Measurements from ENCODE around the gene PPP5C. TPM values are rescaled to one million over a fixed set of nuclear protein-coding genes. Genes with fewer than 3 reads are reported as not detected.

PPP5C gene
- total and polyA plus RNA-seq, 4 donors: 19.0 to 50.5 (median 28.3) TPM

- WGBS: 79% methylated on average over 2 of the region's 2 CpGs
Observed at GRCh38 chr19:46422344-46422743, 75.5 kb downstream of the PPP5C start.

GRCh38 chr19:46423188-46423587 lies 76.3 kb downstream of the PPP5C start:
- Histone ChIP-seq H3K36me3 (ENCODE audit: control insufficient read depth in 4 of 4, insufficient read depth in 3 of 4, low read depth in 1 of 4, low read length in 3 of 4) (no peaks in the 10 kb centered on the region), H3K9me3 (ENCODE audit: control insufficient read depth in 4 of 4, low read length in 3 of 4) (no peaks in the 10 kb centered on the region), H3K9ac (ENCODE audit: low read depth in 1 of 2, low read length in 2 of 2) (no peak overlapping the region), H3K4me3 (ENCODE audit: low read depth in 1 of 3, low read length in 3 of 3) (no peak overlapping the region), H3K27me3 (ENCODE audit: control insufficient read depth in 4 of 4, insufficient read depth in 4 of 4, low read length in 3 of 4) (peaks cover 0 to 2% (median 0%) of the 10 kb centered on the region in 4 donors), H3K4me1 (ENCODE audit: control insufficient read depth in 4 of 4, insufficient read depth in 4 of 4, low read length in 3 of 4) (peaks cover 4 to 10% (median 9%) of the 10 kb centered on the region in 4 donors), H3K27ac (ENCODE audit: low read depth in 1 of 2, low read length in 2 of 2) (no peak overlapping the region)
- DNase-seq (ENCODE audit: low spot score): no peak
- 78% methylated on average over 5 of the region's 5 CpGs for WGBS
- TF ChIP-seq ATF3 (IDR thresholded peaks at IDR 0.05) (no peak), YY1 (IDR thresholded peaks at IDR 0.05) (no peak), RAD21 (IDR thresholded peaks at IDR 0.05) (no peak), JUND (IDR thresholded peaks at IDR 0.05) (no peak)
- TF ChIP-seq, protein P1, sequence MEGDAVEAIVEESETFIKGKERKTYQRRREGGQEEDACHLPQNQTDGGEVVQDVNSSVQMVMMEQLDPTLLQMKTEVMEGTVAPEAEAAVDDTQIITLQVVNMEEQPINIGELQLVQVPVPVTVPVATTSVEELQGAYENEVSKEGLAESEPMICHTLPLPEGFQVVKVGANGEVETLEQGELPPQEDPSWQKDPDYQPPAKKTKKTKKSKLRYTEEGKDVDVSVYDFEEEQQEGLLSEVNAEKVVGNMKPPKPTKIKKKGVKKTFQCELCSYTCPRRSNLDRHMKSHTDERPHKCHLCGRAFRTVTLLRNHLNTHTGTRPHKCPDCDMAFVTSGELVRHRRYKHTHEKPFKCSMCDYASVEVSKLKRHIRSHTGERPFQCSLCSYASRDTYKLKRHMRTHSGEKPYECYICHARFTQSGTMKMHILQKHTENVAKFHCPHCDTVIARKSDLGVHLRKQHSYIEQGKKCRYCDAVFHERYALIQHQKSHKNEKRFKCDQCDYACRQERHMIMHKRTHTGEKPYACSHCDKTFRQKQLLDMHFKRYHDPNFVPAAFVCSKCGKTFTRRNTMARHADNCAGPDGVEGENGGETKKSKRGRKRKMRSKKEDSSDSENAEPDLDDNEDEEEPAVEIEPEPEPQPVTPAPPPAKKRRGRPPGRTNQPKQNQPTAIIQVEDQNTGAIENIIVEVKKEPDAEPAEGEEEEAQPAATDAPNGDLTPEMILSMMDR (IDR thresholded peaks at IDR 0.05; ENCODE audit: low read depth, low read length, missing input control): no peak

More at GRCh38 chr19:46422344-46422743, 75.5 kb downstream of the PPP5C start:
- no peaks in the 10 kb centered on the region for H3K36me3 ChIP-seq (ENCODE audit: control insufficient read depth in 4 of 4, insufficient read depth in 3 of 4, low read depth in 1 of 4, low read length in 3 of 4)
- peaks cover 4 to 10% (median 9%) of the 10 kb centered on the region in 4 donors for H3K4me1 ChIP-seq (ENCODE audit: control insufficient read depth in 4 of 4, insufficient read depth in 4 of 4, low read length in 3 of 4)
- no peak for DNase-seq (ENCODE audit: low spot score)
- H3K4me3 ChIP-seq (ENCODE audit: low read depth in 1 of 3, low read length in 3 of 3): no peak overlapping the region
- no peak for TF ChIP-seq ATF3 (IDR thresholded peaks at IDR 0.05)
- no peak for TF ChIP-seq GABPA (IDR thresholded peaks at IDR 0.05 in 1 of 2, conservative IDR thresholded peaks at IDR 0.05 in 1 of 2)
- no peaks in the 10 kb centered on the region for H3K9me3 ChIP-seq (ENCODE audit: control insufficient read depth in 4 of 4, low read length in 3 of 4)
- H3K9ac ChIP-seq (ENCODE audit: low read depth in 1 of 2, low read length in 2 of 2): no peak overlapping the region
- H3K27me3 ChIP-seq (ENCODE audit: control insufficient read depth in 4 of 4, insufficient read depth in 4 of 4, low read length in 3 of 4): peaks cover 0 to 2% (median 0%) of the 10 kb centered on the region in 4 donors
- no peak overlapping the region for H3K27ac ChIP-seq (ENCODE audit: low read depth in 1 of 2, low read length in 2 of 2)

DNA sequence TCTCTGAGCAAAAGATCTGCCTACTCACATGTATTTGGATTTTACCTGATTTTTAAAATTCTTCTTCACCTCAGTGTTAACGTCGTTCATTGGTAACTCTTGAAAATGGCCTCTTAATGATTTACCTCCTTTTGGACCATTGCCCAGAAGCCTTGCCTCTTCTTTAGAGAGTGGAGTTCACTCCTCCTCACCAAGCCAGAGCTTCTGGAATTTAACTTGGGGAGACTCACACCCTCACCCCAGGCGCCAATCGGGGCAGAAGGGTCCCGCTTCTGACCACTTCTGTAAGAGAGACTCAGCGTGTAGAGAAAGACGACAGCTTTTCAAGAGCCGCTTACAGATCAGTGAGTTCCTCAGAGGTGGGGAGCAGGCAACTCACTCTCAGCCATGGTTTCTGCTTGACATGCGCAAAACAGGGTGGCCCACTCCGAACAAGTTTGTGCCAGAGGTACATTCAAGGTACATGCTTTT lies 79.2 kb downstream of the PPP5C start:
- H3K9me3 ChIP-seq (ENCODE audit: control insufficient read depth in 4 of 4, low read length in 3 of 4): no peaks in the 10 kb centered on the region
- DNase-seq (ENCODE audit: low spot score): no peak
- peak overlapping the region in 1 of 2 donors; percentile 48 for H3K9ac ChIP-seq (ENCODE audit: low read depth in 1 of 2, low read length in 2 of 2)
- H3K27ac ChIP-seq (ENCODE audit: low read depth in 1 of 2, low read length in 2 of 2): no peak overlapping the region
- H3K4me3 ChIP-seq (ENCODE audit: low read depth in 1 of 3, low read length in 3 of 3): peak overlapping the region; percentile 27 to 65 (median 60)
- H3K4me1 ChIP-seq (ENCODE audit: control insufficient read depth in 4 of 4, insufficient read depth in 4 of 4, low read length in 3 of 4): peaks cover 4 to 15% (median 10%) of the 10 kb centered on the region in 4 donors
- peaks cover 0 to 2% (median 0%) of the 10 kb centered on the region in 4 donors for H3K27me3 ChIP-seq (ENCODE audit: control insufficient read depth in 4 of 4, insufficient read depth in 4 of 4, low read length in 3 of 4)
- WGBS: under 1% methylated on average over 10 of the region's 10 CpGs
- H3K36me3 ChIP-seq (ENCODE audit: control insufficient read depth in 4 of 4, insufficient read depth in 3 of 4, low read depth in 1 of 4, low read length in 3 of 4): no peaks in the 10 kb centered on the region
- TF ChIP-seq REST (IDR thresholded peaks at IDR 0.05): no peak
- TF ChIP-seq ATF3 (IDR thresholded peaks at IDR 0.05): no peak
- TF ChIP-seq, protein P2, sequence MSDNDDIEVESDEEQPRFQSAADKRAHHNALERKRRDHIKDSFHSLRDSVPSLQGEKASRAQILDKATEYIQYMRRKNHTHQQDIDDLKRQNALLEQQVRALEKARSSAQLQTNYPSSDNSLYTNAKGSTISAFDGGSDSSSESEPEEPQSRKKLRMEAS (IDR thresholded peaks at IDR 0.05): no peak
- no peak for TF ChIP-seq FOXA1 (IDR thresholded peaks at IDR 0.05)
- TF ChIP-seq HNF4A (conservative IDR thresholded peaks at IDR 0.05): no peak
- no peak for TF ChIP-seq FOXA2 (IDR thresholded peaks at IDR 0.05)
- no peak for TF ChIP-seq RXRA (IDR thresholded peaks at IDR 0.05)
- TF ChIP-seq ZBTB33 (IDR thresholded peaks at IDR 0.05): no peak
- no peak for TF ChIP-seq HNF4G (IDR thresholded peaks at IDR 0.05)
- TF ChIP-seq SP1 (IDR thresholded peaks at IDR 0.05): no peak
- no peak for TF ChIP-seq TAF1 (conservative IDR thresholded peaks at IDR 0.05)
- TF ChIP-seq GABPA (IDR thresholded peaks at IDR 0.05 in 1 of 2, conservative IDR thresholded peaks at IDR 0.05 in 1 of 2): no peak
- TF ChIP-seq RAD21 (IDR thresholded peaks at IDR 0.05): no peak
- TF ChIP-seq YY1 (IDR thresholded peaks at IDR 0.05): no peak
- no peak for TF ChIP-seq NR2F2 (IDR thresholded peaks at IDR 0.05)
- TF ChIP-seq EGR1 (IDR thresholded peaks at IDR 0.05; ENCODE audit: low read depth in 2 of 2): no peak
- TF ChIP-seq JUND (IDR thresholded peaks at IDR 0.05): no peak

Data from liver (tissue), 9 donors.